Activated CD4-positive, alpha-beta T cell treated with anti-CD3 and anti-CD28 coated beads for 48 hours (primary cell): Measurements from ENCODE around the gene TECRL.

Experiments used
- DNase-seq: peaks from one replicate; pipeline ENCODE4 v3.0.0-alpha.2; 2020

The TECRL gene

GRCh38 chr4:64326507-64326906 lies 82.7 kb downstream of the TECRL start:
- DNase-seq: no peak

GRCh38 chr4:64306255-64306565 lies 103.0 kb downstream of the TECRL start:
- no peak for DNase-seq

- DNase-seq: no peak
Observed at GRCh38 chr4:64305565-64306254, 103.5 kb downstream of the TECRL start.

DNA sequence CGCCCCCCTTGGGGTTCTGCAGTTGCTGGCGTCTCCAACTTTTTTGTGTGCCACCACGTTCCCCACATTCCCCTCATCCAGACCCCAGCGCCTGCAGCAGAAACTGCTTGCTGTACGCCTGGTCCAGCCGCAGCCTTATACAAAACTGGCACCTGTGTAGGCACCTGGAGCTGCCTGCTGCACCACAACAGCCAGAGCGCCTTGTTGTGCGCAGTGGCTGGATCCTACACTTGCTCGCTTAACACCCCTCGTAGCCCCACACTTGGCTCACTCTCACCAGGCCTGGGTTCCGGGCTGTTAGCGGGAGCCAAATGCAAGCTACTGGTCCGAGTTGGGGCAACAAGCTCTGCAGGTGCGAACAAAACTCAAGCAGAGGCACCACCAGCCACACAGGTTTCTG lies 136.8 kb downstream of the TECRL start:
- no peak for DNase-seq

DNA sequence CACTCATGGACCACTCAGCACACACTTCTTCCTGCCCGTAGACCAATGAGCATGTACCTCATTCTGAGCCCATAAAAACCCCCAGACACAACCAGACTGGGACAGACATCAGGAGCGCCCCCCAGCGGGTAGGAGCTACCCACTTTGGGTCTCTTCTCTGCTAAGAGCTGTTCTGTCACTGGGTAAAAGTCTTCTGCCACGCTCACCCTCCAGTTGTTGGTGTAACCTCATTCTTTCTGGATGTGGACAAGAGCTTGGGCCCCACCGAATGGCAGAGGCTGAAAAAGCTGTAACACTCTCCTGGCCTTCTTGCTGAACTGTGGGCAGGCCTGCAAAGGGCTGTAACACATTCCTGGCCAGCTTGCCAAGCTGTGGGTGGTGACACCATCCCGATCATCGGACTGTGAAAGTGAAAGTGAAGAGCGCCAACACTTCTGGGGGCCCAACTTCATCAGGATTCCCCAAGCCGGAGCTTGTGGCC lies 137.6 kb downstream of the TECRL start:
- no peak for DNase-seq

DNA sequence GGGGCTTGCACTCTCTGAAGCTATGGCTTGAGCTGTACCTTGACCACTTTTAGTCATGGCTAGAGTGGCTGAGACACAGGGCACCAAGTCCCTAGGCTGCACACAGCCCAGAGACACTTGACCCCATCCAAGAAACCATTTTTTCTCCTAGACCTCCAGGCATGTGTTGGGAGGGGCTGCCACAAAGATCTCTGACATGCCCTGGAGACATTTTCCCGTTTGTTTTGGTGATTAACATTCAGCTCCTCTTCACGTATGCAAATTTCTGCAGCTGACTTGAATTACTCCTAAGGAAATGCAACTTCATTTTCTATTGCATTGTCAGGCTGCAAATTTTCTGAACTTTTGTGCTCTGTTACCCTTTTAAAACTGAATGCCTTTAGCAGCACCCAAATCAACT lies 142.6 kb downstream of the TECRL start:
- no peak for DNase-seq

GRCh38 chr4:64266263-64266662 lies 143.0 kb downstream of the TECRL start:
- no peak for DNase-seq

GRCh38 chr4:64251781-64252180 lies 157.5 kb downstream of the TECRL start:
- DNase-seq: no peak

DNA sequence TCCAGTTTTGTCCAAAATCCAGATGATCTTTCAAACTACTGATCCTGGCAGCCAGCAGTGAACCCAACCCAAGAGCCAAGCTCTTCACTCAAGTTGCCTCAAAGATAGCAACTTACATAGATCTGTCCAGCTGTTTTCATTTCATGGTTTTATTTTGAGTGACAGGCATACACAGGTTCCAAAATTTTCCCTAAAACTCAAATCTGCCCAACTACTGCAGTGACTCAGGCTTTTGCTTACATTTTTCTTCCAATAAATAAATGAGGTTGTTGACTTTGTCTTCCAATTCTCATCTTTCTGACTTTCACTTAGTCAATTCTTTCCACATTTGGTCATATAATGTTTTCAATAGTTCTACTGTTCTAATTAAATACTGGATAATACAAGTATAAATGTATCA lies 158.8 kb downstream of the TECRL start:
- no peak for DNase-seq

DNA sequence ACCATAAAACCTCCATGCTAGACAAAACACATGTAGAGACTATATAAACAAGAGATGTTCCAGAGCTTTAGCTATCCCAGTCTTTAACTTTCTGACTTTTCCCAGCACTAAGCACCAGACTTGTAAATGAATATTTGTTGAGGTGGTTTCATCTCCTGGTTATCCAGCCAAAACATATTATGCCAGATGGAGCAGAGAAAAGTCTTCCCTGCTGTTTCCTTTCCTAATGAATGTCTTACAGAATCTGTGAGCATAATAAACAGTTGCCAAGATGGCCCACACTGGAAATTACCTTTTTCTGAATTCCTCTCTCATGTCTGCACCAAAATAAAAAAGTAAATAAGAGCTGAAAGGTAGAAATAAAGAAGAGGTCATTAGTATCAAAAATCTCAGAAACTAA lies 159.2 kb downstream of the TECRL start:
- no peak for DNase-seq

DNA sequence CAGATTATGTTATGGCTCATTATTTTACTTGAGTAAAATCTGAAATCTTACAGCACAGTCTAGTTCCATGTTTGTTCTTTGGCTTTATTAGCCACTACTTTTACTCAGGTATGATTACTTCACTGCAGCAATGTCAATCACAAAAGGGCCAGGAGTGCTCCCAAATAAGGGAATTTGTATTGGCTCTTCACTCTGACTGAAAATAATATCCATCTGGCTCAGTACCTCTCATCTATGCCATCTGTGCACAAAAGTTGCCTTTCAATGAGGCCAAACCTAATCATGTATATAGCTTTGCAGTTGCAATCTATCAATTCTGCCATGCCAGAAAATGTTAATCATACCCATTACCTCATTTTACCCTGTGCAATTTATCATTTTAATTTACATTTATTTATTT lies 161.1 kb downstream of the TECRL start:
- no peak for DNase-seq

GRCh38 chr4:64230709-64231310 lies 178.4 kb downstream of the TECRL start:
- no peak for DNase-seq
